HG03558 (cell line): ENCODE results near the gene CCN5.
"Not testable (repeated sequence)": the region's sequence is repeated elsewhere in the genome, so short reads cannot be mapped to it uniquely, and the experiment has no call there.

Experiments used
- ATAC-seq: cut with Tn5 transposase; IDR thresholded peaks from one replicate; pipeline ENCODE4 v1.9.1; 2021; ENCODE audit warnings: moderate number of reproducible peaks; ENCODE audit not compliant: unreplicated experiment; ENCODE audit errors: extremely low read depth

CCN5 gene

DNA sequence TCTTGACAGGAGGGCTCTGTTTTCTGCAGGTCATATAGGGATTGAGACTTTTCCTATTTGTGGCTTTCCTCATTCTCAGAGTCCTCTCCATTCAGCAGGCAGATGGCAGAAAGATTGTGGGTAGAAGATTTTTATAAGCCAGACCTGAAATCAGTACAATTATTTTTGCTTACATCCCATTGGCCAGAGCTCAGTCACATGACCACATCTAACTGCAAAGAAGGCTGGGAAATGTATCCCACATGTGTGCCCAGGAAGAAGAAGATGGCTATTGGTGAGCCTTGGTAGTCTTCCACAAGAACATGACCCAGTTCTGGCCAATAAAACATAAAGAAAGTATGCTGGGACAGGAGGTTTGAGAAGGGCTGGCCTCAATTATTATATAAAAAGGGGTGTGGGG lies 21.5 kb upstream of the CCN5 start:
- no peak for ATAC-seq

DNA sequence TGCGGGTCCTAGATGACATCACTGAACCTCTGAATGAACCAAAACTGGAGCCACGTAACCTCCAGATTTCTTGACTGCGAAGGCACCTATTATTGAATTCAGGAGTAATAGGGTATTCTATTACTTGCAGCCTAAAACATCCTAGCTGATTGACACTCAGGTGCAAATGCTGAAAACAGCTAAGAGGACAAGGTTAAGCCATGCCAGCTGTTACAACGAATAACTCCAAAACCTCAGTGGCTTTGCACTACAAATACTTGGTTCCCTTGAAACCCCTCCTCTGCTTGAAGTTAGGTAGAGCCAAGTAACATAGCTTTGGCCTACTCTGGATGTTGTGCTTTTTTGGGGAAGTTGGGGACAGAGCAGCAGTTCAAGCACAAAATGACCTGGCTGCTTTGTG lies 21.0 kb upstream of the CCN5 start:
- no peak for ATAC-seq

DNA sequence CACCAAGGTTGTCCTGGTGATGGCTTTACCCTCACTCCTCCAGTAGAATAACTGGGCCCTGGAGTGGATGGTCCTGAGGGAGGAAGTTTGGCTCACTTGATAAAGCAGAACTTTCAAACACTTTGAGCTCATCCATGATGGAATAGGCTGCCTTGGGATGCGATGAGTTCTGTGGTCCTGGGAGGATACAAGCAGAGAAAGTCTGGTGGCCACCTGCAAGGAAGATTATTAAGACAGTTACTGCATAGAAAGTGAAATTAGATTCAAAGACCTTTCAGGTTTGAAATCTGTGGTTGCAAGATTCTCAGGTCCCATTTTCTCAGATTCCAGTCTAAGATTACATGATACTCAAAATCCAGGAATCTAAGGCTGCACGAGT lies 19.9 kb upstream of the CCN5 start:
- no peak for ATAC-seq

DNA sequence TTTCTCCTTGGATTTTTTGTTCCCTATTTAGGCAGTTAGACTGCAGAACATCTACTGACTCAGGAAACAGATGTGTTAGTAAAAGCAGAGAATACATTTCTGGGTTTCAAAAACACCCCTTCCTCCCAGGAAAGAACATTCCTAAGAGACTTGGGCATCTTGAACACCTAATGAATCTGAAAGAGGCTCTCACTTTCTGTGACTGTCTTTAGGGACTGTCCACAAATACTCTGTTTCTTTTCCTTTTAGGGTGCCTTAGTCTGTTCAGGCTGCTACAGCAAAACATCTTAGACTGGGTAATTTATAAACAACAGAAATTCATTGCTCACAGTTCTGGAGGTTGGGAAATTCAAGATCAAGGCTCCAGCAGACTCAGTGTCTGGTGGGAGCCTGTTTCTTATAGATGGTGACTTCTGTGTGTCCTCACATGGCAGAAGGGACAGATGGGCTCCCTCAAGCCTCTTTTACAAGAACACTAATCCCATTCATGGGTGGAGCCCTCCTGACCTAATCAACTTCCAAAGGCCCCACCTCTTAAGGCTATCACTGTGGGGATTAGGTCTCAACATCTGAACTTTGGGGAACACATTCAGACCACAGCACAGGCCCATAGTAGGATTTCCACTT lies 19.4 kb upstream of the CCN5 start:
- no peak for ATAC-seq

DNA sequence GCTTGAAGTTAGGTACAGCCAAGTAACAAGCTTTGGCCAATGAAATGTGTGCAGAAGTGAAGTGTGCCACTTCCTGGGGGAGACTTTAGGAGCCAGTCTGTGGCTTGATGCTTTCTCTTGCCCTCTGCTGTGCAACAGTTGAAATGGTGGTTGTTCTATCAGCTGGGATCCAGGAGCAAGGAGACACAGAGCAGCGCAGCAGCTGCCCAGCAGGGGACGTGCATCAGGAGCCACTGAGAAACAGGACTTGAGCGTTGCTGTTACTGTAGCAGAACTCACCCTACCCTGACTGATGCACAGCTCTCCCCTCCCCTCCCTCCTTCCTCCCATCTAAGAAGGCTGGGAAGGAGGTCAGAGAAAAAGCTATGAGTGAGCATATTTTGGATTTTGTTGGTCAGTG lies 18.9 kb upstream of the CCN5 start:
- ATAC-seq, result no peak

DNA sequence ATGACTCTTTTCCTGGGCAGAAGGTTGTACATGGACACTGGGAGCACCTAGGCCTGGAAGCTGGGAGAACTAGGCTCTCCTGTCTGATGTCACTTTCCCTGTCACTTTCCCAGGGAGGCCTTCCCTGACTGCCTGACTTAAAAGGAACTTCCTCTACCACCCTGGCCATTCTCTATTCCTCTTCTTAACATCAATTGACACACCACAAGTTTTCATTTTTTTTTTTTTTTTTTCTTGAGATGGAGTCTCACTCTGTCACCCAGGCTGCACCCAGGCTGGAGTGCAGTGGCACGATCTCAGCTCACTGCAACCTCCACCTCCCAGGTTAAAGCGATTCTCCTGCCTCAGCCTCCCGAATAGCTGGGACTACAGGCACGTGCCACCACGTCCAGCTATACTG lies 18.1 kb upstream of the CCN5 start:
- not testable (repeated sequence) for ATAC-seq

DNA sequence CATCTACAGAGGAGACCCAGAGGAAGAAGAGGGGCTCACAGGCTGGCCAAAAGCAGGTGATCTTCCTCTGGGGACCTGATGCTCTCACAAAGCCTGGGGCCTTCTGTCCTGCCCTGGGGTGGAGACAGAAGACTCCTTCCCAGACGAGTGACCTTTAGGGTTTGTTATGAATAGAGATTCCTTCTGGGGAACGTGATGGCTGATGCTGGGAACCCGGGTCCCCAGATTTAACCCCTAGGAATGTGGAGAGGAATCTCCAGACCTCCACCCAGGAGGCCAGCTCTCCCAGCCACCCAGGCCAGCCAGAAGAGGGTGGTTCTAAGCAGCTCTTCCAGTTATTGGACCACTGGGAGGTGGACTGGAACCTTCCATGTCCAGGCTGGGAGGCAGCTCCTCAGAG lies 16.8 kb upstream of the CCN5 start:
- no peak for ATAC-seq

DNA sequence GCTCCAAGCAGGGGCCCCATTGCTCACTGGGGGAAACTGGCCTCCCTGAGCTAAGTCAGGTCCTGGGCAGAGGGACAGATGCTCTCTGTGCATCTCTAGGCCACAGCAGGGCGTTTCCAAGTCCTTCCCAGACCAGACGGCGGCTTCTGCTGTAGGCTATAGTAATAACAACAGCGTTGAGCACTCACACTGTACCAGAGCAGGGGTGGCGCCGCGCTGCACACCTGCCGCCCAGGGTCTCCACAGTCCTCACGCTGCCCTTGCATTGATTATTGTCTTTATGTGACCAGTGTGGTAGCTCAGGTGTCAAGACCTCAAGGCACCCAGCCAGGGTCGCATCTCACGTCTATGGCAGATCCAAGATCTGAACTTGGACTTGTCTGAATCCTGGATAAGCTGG lies 14.9 kb upstream of the CCN5 start:
- no peak for ATAC-seq

DNA sequence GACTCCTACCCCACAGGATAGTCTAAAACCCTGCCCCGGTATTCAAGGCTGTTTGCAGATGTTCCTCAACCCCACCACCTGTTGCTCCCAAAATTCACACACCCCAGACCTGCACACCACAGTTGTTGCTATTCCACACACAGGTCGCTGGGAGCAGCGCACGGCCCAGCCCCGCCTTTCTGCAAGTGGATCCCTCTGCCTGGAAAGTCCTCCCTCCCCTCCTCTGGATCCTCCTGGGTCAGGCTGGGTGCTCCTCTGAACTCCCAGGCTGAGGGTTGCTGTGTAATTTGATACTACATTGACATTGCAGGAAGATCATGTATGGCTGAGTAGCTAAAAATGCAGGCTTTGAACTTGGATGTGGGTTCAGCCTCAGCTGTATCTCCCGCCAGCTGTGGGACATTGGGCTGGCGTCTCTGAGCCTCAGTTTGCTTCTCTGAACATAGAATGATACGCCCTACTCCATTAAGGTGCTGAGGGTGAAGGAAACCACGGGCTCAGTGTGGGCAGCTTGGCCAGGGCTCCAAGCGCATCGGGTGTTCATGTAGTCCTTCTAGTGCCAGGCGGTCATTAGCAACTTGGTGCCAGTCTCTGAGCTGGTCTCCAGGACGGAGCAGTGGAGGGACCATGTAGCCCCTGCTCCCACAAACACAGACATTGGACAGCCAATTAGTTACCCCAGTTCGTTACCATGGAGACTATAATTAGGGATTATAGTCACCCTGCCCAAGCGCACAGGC lies 13.9 kb upstream of the CCN5 start:
- ATAC-seq, result no peak

DNA sequence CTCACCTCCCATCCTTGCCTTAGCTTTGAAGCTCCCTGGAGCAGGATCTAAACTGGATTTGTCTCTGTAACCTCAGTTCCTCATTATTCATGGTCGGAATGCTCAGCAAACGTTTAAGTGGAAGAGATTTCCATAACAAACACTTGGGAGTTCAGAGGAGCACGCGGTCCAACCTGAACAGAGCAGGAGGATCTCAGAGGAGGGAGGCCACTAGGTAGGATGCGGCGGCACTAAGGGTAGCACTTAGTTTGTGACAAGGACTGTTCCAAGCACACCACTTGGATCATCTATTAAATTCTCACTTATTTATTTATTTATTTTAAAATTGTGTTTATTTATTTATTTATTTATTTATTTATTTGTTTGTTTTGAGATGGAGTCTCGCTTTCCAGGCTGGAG lies 13.3 kb upstream of the CCN5 start:
- ATAC-seq, result no peak

DNA sequence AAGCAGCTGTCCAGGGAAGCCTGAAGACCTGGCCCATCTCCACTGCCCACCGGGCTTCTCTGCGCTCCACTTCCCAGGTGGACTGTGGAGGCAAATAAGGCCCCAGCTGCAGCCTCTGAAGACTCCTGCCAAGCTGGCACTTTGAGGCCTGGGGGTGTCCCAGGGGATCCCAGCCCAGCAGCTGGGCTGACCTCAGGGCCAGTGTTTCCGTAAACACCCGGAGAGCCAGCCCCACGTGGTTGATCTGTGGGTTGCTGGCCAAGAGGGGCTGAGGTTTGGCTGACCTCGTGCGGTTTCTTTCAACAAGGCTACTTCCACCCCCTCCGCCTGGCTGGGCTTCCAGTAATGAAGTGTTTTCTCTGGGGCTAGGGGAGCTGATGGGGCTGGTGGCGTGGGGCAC lies 12.4 kb upstream of the CCN5 start:
- ATAC-seq, result no peak

DNA sequence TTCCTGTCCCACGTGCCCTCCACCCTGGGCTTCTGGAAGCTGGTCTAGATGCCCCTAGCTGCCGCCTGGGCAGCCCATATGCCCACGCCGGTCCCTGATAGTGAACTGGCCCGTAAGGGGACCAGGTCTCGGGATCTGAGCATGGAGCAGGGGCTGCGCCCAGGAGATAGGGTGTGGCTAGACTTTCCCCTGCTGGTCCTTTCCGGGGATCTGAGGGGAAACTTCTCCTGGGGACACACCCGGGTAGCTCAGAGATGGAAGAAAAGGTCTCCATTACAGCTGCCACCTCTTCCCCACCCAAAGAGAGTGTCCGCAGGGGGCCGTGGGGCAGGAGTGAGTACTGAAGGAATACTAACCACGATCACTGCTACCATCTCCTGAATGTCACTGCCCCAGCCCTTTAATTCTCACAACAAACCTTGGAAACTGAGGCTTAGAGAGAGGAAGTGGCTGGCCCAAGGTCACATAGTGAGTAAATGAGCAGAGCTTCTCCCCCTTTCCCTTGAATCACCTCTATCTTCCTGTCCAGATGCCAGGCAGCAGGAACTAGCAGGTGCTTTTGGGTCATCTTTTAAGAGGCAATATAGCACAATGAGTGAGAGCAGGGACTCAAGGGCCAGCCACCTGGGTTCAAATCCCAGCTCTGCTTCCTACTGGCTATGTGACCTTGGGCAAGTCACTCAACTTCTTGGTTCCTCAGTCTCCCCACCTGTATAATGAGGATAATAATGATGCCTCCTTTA lies 11.8 kb upstream of the CCN5 start:
- no peak for ATAC-seq

DNA sequence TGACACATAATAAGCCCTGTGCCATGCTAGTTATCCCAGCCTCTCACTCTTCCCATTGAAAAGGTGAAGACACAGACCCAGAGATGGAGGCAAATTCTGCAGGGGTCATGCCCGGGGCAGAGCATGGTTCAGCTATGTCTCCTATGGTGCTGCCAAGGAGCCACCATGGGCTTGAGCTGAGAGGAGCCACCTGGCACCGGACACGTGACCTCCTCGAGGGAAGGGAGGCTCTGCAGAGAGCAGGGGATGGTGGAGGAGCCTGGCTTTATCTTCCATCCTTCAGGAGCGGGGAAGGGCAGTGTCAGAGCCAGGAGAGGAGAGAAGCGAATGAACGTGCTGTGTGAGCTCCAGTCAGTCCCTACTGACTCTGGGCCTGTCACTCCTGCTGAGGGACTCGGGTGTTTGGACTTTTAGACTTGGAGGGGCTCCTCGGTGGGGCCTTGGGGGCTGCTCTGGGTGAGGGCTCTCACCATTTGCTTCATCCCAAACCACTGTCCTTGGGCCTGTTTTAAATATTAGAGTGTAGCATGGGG lies 11.1 kb upstream of the CCN5 start:
- no peak for ATAC-seq

DNA sequence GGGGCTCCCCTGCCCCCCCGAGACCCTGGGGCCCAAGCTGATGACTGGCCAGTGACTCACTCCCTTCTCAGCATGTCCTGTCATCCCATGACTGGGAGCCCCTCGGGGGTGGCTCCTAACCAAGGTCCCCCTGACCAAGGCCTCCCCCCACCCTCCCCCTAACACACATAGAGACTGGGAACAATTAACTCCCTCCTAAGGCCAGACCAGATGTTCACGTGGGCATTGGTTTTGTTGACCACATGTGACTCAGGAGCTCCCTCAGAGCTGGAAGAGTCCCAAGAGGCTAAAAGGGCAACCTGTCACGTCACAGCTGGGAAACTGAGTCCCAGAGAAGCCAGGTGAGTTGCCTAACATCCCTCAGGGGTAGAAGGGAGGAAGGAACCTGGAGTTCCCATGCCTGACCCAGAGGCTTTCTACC lies 10.6 kb upstream of the CCN5 start:
- no peak for ATAC-seq

DNA sequence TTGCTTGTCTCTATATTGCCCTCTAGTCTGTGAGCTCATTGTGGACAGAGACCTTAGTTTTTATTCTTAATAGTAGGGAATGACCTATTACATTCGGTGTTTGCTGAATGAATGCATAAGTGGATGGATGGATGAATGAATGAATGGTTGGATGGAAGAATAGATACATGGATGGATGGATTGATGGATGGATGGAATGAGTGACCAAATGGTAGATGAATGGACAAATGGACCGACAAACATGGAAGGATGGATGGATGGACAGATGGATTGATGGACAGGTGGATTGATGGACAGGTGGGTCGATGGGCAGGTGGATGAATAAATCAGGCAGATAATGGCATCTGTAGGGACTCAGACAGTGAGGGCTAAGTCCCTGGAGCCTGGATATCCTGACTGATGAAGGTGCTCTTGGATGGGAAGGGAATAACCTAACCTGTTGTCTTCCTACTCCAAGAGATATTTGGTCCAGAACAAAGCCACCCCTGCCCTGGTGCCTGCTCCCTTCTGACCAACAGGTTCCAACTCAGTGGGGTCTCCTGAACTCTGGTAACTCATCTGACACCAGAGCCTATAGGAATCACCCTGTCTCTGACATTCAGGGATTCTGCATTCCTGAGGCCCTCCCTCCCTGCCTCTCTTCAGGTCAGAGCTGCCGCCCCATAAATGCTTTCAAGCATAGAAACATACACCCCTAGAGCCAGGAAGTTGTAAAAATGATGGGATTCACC lies 9.6 kb upstream of the CCN5 start:
- ATAC-seq, result no peak

DNA sequence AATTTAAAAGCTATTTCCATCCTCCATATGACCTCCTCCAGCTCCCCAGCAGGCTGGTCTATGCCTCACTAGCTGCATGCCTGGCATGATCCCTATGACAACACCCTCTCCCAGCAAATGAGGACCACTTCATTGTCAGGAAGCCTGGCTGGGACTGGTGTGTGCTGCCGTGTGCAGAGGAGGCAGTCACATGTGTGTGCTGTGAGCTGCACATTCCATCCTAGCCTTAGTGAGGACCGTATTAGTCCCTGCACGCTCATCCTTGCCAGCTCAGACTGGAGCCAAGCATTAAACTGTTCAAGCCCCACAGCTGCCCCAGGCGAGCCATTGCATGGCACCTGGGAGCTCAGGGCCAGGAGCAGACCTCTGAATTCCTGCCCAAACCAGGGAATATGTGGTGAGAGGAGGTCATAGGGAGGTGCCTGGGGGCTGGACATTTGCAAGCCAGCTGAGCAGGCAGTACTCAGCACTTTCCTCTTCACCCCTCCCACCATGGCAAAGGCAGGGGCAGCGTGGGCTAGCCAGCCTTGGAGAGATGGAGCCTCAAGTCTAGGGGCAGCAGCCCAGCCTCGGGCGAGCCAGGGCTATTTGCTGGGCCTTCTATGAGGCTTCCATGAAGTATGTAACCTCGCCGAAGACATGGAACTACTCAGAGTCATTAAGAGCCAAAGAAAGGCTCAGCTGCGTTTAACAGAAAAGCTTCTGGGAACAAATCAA lies 8.7 kb upstream of the CCN5 start:
- ATAC-seq, result no peak

DNA sequence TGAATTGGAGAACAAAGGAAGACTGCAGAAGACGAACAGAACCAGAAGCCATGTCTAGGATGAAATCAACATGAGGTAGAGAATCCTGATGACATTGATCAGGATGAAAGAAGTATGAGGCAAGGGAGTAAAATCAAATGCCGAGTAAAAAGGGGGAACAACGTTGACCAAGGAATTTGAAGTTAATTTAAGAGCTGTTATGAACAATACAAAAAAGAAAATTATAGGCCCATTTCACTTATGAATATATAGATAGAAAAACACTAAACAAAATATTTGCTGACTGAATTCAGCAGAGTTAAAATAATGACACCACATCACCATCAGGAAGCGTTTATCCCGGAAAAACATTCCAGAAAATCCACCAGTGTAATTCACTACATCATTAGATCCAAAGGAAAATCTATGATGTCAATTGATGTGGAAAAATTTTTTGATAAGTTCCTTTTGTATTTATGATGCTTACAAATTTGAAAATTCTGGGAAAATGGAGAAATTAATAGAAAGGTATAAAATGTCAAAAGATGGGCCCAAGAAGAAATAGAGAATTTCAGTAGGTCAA lies 8.1 kb upstream of the CCN5 start:
- no peak for ATAC-seq

DNA sequence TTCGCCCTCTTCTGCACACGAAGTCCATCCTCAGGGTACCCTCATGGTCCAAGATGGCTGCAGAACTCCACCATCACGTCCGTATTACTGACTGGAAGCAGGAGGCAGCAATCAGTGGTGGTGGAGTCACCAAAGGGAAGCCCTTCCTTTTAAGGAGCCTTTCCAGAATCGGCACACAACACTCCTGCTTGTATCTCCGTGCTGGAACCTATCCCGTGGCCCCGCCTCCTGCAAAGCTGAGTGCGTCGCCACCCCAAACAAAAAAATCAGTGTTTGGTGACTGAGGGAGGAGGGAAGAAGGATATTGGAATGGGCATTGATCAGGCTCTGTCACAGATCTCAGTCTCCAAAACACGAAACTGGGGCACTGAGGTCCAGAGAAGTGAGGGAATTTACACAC lies 5.8 kb upstream of the CCN5 start:
- no peak for ATAC-seq

DNA sequence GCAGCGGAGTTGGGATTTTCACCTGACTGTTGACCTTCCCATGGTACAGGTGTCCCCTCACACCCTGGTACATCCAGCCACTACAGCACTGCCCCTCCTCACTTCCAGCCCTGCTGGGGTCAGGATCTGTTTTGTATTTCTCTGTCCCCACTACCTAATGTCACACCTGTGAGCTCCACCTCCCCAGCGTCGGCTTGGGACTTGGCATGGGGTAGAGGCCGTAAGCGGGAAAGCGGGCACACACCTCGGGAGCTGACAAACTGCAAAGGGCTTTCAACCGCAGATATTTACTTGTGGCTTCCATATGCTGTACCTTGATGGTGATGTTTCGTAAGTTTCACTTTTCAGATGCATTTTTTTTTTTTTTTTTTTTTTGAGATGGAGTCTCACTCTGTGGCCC lies 5.4 kb upstream of the CCN5 start:
- no peak for ATAC-seq

DNA sequence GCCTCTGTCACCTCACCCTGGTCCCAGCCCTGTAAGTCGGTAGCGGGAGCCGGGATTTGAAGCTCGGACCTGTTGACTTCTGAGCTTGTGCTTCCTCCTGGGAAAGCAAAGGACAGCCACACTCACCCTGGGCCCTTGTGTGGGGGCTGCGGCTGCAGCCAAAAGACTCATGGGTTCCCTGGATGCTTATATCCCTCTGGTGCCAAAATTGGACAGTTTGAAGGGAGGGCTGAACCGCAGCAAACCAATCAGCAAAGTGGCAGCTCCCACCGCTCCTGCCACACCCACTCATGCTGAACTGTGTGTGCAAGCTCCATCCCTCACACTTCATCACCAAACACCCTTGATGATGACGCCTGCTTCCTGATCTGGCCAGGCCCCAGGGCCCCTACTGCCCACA lies 3.9 kb upstream of the CCN5 start:
- no peak for ATAC-seq
